ENCODE data around the gene PRELID2. TPM values are rescaled to one million over a fixed set of nuclear protein-coding genes. Genes with fewer than 3 reads are reported as not detected.

Gene PRELID2
- total RNA-seq, 4 donors from 2014 or later, result 6.5 to 24.1 (median 12.7) TPM

DNA sequence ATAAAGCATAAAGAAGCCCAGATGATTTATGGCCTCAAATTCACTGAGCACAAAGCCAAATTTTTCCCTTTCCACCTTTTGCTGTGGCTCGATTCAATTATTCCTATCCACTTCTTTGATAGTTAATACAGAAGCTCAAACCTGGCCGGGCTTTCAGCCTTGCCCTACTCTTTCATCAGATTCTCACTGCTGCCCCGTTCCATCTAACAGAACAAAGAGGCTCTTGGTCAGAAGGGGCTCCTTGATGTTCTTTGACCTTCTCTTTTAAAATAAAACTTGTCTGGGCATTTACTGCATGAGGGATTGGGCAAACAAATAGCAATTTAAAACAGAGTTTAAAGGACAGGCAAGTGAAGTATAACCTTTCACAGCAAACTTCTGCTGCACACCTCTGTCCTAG lies 27.9 kb upstream of the PRELID2 start:
- DNase-seq (ENCODE audit: low spot score), result no peak
- no peak for TF ChIP-seq CTCF (IDR thresholded peaks at IDR 0.05)
- no peak for ATAC-seq (ENCODE audit: low FRiP score)

DNA sequence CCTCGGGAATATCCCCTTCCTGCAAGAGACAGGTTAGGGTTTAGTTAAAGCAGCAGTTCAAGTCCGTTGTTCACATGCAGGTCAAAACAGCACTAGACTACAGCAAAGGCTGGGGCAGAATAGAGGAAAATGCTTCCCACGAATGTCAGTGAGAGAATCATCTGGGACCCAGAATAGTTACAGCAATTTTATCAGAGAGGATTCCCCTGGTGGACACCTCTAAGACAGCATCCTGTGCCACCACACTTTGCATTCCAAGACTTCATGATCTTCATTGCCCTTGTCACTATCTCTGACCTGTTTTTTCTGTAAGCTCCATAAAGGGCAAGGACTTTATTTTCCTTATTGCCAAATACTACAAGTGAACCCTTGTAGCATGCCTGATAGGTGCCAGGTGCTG lies 24.8 kb upstream of the PRELID2 start:
- TF ChIP-seq CTCF (IDR thresholded peaks at IDR 0.05), result no peak
- no peak for ATAC-seq (ENCODE audit: low FRiP score)
- DNase-seq (ENCODE audit: low spot score), result no peak

DNA sequence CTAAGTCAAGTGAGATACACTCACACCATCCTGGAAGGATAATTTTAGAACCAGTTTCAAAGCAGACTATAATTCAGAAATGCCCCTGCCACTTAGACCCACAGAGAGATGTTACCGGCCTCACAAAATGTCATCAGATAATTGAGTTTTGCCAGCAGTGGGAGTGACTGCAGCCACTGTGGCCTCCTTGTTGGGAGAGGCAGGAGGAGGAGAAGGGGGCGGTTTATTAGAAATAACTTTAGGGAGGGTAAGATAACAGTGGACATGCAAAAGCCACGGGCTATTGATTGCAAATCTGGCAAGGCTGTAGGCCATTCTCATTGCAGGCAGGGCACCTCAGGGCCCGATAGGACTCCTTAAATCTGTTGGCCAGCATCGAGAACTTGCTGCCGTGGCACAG lies 24.3 kb upstream of the PRELID2 start:
- DNase-seq (ENCODE audit: low spot score) (no peak), ATAC-seq (ENCODE audit: low FRiP score) (no peak)
- TF ChIP-seq CTCF (IDR thresholded peaks at IDR 0.05), result no peak

GRCh38 chr5:145858959-145859358 lies 23.8 kb upstream of the PRELID2 start:
- DNase-seq (ENCODE audit: low spot score) (no peak), ATAC-seq (ENCODE audit: low FRiP score) (peak; percentile 9)
- no peak for TF ChIP-seq CTCF (IDR thresholded peaks at IDR 0.05)

- peak; percentile 92 for ATAC-seq (ENCODE audit: low FRiP score)
- no peak for TF ChIP-seq CTCF (IDR thresholded peaks at IDR 0.05)
- DNase-seq (ENCODE audit: low spot score), result peak; percentile 55
Observed at GRCh38 chr5:145856285-145856818, 21.2 kb upstream of the PRELID2 start.

DNA sequence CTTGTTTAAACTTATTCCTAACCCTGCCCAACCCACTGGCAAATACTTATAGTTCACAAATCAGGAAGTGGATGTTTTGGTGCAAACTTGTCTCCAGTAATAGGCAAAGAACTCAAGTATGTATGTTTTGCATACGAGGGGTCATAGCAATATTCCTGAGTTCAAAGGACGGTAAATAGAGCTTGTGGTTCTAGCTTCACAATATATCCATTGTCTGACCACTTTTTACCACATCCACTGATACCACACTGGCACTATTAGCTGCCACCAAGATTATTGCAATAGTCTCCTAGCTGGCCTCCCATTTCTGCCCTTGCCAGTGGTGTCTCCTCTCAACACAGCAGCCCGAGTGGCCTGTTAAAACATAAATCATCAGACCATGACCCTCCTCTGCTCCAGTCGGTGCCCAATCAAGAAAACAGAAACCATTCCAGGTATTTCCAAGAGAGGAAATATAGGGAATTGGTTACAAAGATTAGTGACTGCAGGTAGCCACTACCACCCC lies 20.7 kb upstream of the PRELID2 start:
- peak; percentile 10 for ATAC-seq (ENCODE audit: low FRiP score)
- no peak for TF ChIP-seq CTCF (IDR thresholded peaks at IDR 0.05)
- no peak for DNase-seq (ENCODE audit: low spot score)

DNA sequence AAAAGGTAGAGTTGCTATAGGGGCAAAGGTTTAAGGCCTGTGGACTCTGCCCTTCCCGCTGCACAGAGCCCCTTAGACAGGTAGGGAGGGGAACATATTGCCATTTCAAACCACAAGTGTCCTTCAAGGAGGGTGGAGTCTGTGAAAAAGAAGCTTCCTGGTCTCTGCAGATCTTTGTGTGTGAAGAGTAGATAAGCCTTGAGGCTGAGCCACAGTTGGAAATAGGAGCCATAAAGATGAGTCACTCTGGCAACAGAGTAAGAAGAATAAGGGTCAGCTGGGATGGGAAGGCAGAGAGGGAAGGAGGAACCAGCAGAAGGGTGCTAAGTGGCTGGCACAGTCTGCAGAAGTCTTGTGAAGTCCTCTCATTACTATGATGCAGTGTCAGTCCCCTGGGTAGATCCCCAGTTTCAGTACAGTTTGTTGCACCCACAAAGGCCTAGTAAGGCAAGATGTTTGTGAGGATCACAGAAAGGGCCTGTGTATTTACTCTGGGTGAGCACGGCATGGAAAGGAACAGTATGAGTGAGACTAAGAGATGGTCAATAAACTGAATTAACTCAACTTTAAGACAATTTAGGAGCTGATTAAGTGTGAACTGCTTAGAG lies 19.6 kb upstream of the PRELID2 start:
- ATAC-seq (ENCODE audit: low FRiP score) (no peak), DNase-seq (ENCODE audit: low spot score) (no peak)
- no peak for TF ChIP-seq CTCF (IDR thresholded peaks at IDR 0.05)
